ENCODE results near the gene PPHLN1.

The PPHLN1 gene

GRCh38 chr12:42442888-42443287, 116.9 kb downstream of the PPHLN1 start:
- no peak for TF ChIP-seq CTCF (IDR thresholded peaks at IDR 0.05; ENCODE audit: low read depth, low read length)
- H3K4me3 ChIP-seq (ENCODE audit: low read depth, low read length): no peak overlapping the region

GRCh38 chr12:42444192-42444943, 118.4 kb downstream of the PPHLN1 start:
- no peak for TF ChIP-seq CTCF (IDR thresholded peaks at IDR 0.05; ENCODE audit: low read depth, low read length)

GRCh38 chr12:42445891-42446290, 119.9 kb downstream of the PPHLN1 start:
- TF ChIP-seq CTCF (IDR thresholded peaks at IDR 0.05; ENCODE audit: low read depth, low read length): no peak
- no peak overlapping the region for H3K4me3 ChIP-seq (ENCODE audit: low read depth, low read length)

More at GRCh38 chr12:42444192-42444943, 118.4 kb downstream of the PPHLN1 start:
- H3K4me3 ChIP-seq (ENCODE audit: low read depth, low read length): no peak overlapping the region

GRCh38 chr12:42446761-42447160, 120.8 kb downstream of the PPHLN1 start:
- TF ChIP-seq CTCF (IDR thresholded peaks at IDR 0.05; ENCODE audit: low read depth, low read length): no peak
- H3K4me3 ChIP-seq (ENCODE audit: low read depth, low read length): no peak overlapping the region

GRCh38 chr12:42447371-42447786, 121.4 kb downstream of the PPHLN1 start:
- H3K4me3 ChIP-seq (ENCODE audit: low read depth, low read length): no peak overlapping the region
- TF ChIP-seq CTCF (IDR thresholded peaks at IDR 0.05; ENCODE audit: low read depth, low read length): no peak

GRCh38 chr12:42448841-42449240, 122.9 kb downstream of the PPHLN1 start:
- no peak overlapping the region for H3K4me3 ChIP-seq (ENCODE audit: low read depth, low read length)
- no peak for TF ChIP-seq CTCF (IDR thresholded peaks at IDR 0.05; ENCODE audit: low read depth, low read length)

GRCh38 chr12:42450248-42450647, 124.3 kb downstream of the PPHLN1 start:
- TF ChIP-seq CTCF (IDR thresholded peaks at IDR 0.05; ENCODE audit: low read depth, low read length): no peak
- H3K4me3 ChIP-seq (ENCODE audit: low read depth, low read length): no peak overlapping the region

Measured in WI38 (cell line).